Spleen (tissue), 11 donors: Measurements from ENCODE around the gene REXO1. TPM values are rescaled to one million over a fixed set of nuclear protein-coding genes. Genes with fewer than 3 reads are reported as not detected.

Experiments used
- DNase-seq: peaks from one replicate; pipeline ENCODE4 v3.0.0-alpha.2; 2020
- H3K27ac ChIP-seq, 8 donors: fragments of 200-600 bp; sonication (generic) in 7 of 8; 1 replicate in 4 of 8; 2 replicates in 4 of 8; pipeline versions ENCODE4 v1.5.0 to v1.8.0; 2016 to 2021; ENCODE audit warnings: inconsistent platforms in 4 of 8, mild to moderate bottlenecking in 4 of 8, moderate library complexity in 1 of 8
- H3K27me3 ChIP-seq, 7 donors: fragments of 200-600 bp; sonication (generic) in 6 of 7; replicated peaks in 1 of 7; 1 replicate in 4 of 7; 2 replicates in 3 of 7; pipeline versions ENCODE4 v1.5.0 to v1.8.0; 2016 to 2021; ENCODE audit warnings: inconsistent platforms in 3 of 7, mild to moderate bottlenecking in 1 of 7
- H3K36me3 ChIP-seq, 6 donors: fragments of 200-600 bp; sonication (generic) in 5 of 6; 1 replicate in 4 of 6; 2 replicates in 2 of 6; pipeline versions ENCODE4 v1.5.0 to v1.8.0; 2016 to 2021; ENCODE audit warnings: inconsistent platforms in 2 of 6
- H3K4me1 ChIP-seq, 6 donors: fragments of 200-600 bp; sonication (generic) in 5 of 6; 1 replicate in 3 of 6; 2 replicates in 3 of 6; pipeline versions ENCODE4 v1.5.0 to v1.8.0; 2016 to 2021; ENCODE audit warnings: inconsistent platforms in 3 of 6
- H3K4me3 ChIP-seq, 8 donors: fragments of 200-600 bp; sonication (generic) in 7 of 8; 1 replicate in 4 of 8; 2 replicates in 4 of 8; pipeline versions ENCODE4 v1.5.0 to v1.8.0; 2016 to 2021; ENCODE audit warnings: inconsistent platforms in 4 of 8, mild to moderate bottlenecking in 4 of 8, moderate library complexity in 2 of 8
- H3K9me3 ChIP-seq, 8 donors: fragments of 200-600 bp; sonication (generic) in 7 of 8; 1 replicate in 4 of 8; 2 replicates in 4 of 8; pipeline versions ENCODE4 v1.5.0 to v1.8.0; 2016 to 2021; ENCODE audit warnings: inconsistent platforms in 4 of 8
- CTCF ChIP-seq, 11 experiments: fragments of 200-600 bp in 7 of 11; fragments of 450-650 bp in 4 of 11; sonication (generic) in 4 of 11; IDR thresholded peaks in 8 of 11; conservative IDR thresholded peaks in 3 of 11; 1 replicate in 7 of 11; 2 replicates in 4 of 11; pipeline versions ENCODE4 v1.4.0 to v1.8.0; 2016 to 2021; ENCODE audit warnings: antibody characterized with exemption in 11 of 11, inconsistent platforms in 4 of 11, mild to moderate bottlenecking in 1 of 11
- POLR2A ChIP-seq, 3 donors: fragments of 450-650 bp; IDR thresholded peaks; one replicate each; pipeline ENCODE4 v1.5.1; 2017; ENCODE audit warnings: antibody characterized with exemption in 3 of 3, mild to moderate bottlenecking in 1 of 3
- POLR2AphosphoS5 ChIP-seq, 3 donors: sonication (generic); formaldehyde crosslinking; IDR thresholded peaks; one replicate each; pipeline ENCODE4 v1.5.1; 2017; ENCODE audit warnings: antibody characterized with exemption in 3 of 3
- WGBS, 5 donors: extraction: QIAGEN DNeasy Blood & Tissue Kit in 3 of 5; methylation state at CpG; one replicate each; pipeline versions ENCODE4 v1.1.5 to v1.1.7; 2013 to 2018; 5-methylcytosine and 5-hydroxymethylcytosine counted together
- intact Hi-C: fragments of 100-400 bp; cut with DNase I; formaldehyde crosslinking; loops from one replicate; pipeline ENCODE4 v1.15.0; 2023; ENCODE audit warnings: low total_unique reads
- polyA plus RNA-seq, 3 donors: library from polyadenylated mRNA; stranded (reverse); fragments of 200-250 nt; gene quantifications; one replicate each; pipeline ENCODE4 v1.2.1, GENCODE V29; 2013
- total RNA-seq, 7 donors: library from RNA; depleted of rRNA in 3 of 7; stranded (reverse); fragments of >200 nt in 3 of 7; fragmentation: NEBNext Ultra II Directional in 4 of 7; extraction: Animal tissue kit (Norgen Biotek cat#: 25700) in 4 of 7; gene quantifications; one replicate each; pipeline versions ENCODE4 v1.1.0 to v1.2.1, GENCODE V29; 2016 to 2021
- donor health status: healthy with polysubstance abuse.
- donor health status: DM: no; HTN: no; CAD: no; lungs with moderate emphysema.
- donor health status: DM: no; HTN: no; CAD: no.
- donor health status: Bipolar disorder and iron deficiency.
- donor health status: healthy.
- donor health status: DM: no; HTN: no; CAD: no.
- donor health status: DM: yes; HTN: yes; CAD: no.

REXO1 gene
- total and polyA plus RNA-seq, 10 donors: 13.4 to 88.1 (median 50.6) TPM

GRCh38 chr19:1777149-1777548 lies 71.1 kb downstream of the REXO1 start:
- no peak for DNase-seq
- 50 to 64% (median 56%) methylated on average over 10 of the region's 10 CpGs for WGBS, 5 donors
- TF ChIP-seq CTCF (IDR thresholded peaks at IDR 0.05 in 8 of 11, conservative IDR thresholded peaks at IDR 0.05 in 3 of 11): no peak
- no peak for TF ChIP-seq POLR2AphosphoS5 (IDR thresholded peaks at IDR 0.05)
- TF ChIP-seq POLR2A (IDR thresholded peaks at IDR 0.05): no peak
- Histone ChIP-seq H3K27ac (no peak overlapping the region), H3K36me3 (peaks cover 0 to 4% (median 0%) of the 10 kb centered on the region in 6 donors), H3K4me1 (peaks cover 0 to 11% (median 4%) of the 10 kb centered on the region in 6 donors), H3K4me3 (no peak overlapping the region), H3K27me3 (peaks cover 12 to 98% (median 70%) of the 10 kb centered on the region in 7 donors), H3K9me3 (peaks cover 0 to 27% (median 12%) of the 10 kb centered on the region in 8 donors)
- intact Hi-C loops: no loop called here

- no peak for DNase-seq
- 3 to 10% (median 6%) methylated on average over 20 to 23 of the region's 23 CpGs for WGBS, 5 donors
- Histone ChIP-seq H3K9me3 (peaks cover 0 to 25% (median 10%) of the 10 kb centered on the region in 8 donors), H3K27me3 (peaks cover 12 to 98% (median 73%) of the 10 kb centered on the region in 7 donors), H3K36me3 (peaks cover 0 to 4% (median 0%) of the 10 kb centered on the region in 6 donors), H3K27ac (no peak overlapping the region), H3K4me3 (no peak overlapping the region), H3K4me1 (peaks cover 0 to 11% (median 4%) of the 10 kb centered on the region in 6 donors)
- TF ChIP-seq POLR2AphosphoS5 (IDR thresholded peaks at IDR 0.05) (no peak), POLR2A (IDR thresholded peaks at IDR 0.05) (no peak), CTCF (IDR thresholded peaks at IDR 0.05 in 8 of 11, conservative IDR thresholded peaks at IDR 0.05 in 3 of 11) (no peak)
- intact Hi-C loops: no loop called here
Measured at GRCh38 chr19:1776606-1777147, 71.6 kb downstream of the REXO1 start.

DNA sequence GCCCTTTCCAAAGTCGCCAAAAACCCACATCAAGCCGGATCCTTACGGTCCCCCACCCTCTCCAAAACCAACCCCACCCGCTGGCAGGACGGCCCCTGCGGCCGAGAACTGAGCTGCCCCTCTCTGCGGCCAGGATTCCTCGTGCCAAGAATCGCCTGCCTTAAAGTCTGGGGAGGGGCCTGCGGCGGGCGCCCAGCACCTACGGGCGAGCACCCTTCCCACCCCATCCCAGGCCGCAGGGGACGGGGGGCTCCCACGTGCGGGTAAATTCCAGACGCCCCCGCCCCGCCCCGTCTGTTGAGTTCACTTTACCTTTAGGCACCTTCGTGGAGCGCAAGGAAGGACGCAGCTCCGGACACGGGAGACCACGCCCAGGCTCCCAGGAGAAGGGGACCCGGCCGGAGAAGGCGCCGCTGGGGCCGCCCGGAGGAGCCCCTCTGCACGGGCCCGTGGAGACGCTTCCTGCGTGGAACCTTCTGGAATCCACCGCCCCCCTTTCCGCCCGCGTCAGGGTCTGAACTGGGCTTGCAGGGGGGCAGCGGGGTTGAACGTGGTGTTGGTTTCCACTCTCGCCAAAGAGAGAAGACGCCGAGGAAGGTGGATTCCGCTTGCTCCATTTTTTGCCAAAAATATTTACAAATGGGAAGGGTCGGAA lies 72.2 kb downstream of the REXO1 start:
- Histone ChIP-seq H3K27ac (no peak overlapping the region), H3K4me3 (no peak overlapping the region), H3K27me3 (peaks cover 12 to 98% (median 75%) of the 10 kb centered on the region in 7 donors), H3K36me3 (peaks cover 0 to 4% (median 0%) of the 10 kb centered on the region in 6 donors), H3K9me3 (peaks cover 0 to 25% (median 12%) of the 10 kb centered on the region in 8 donors), H3K4me1 (peaks cover 0 to 11% (median 4%) of the 10 kb centered on the region in 6 donors)
- WGBS, 5 donors: 4 to 8% (median 6%) methylated on average over 23 to 50 of the region's 50 CpGs
- no peak for DNase-seq
- TF ChIP-seq POLR2AphosphoS5 (IDR thresholded peaks at IDR 0.05) (no peak), POLR2A (IDR thresholded peaks at IDR 0.05) (no peak), CTCF (IDR thresholded peaks at IDR 0.05 in 8 of 11, conservative IDR thresholded peaks at IDR 0.05 in 3 of 11) (no peak)
- intact Hi-C loops: no loop called here
